Lower leg skin (tissue), 4 donors: Measurements from ENCODE around the gene ALDH3B2. TPM values are rescaled to one million over a fixed set of nuclear protein-coding genes. Genes with fewer than 3 reads are reported as not detected.

ENCODE experiments used
- DNase-seq, 2 donors: peaks; one replicate each; pipeline ENCODE4 v3.0.0-alpha.2; 2019; ENCODE audit warnings: low spot score in 2 of 2
- H3K4me3 ChIP-seq: fragments of 200-600 bp; sonication (generic); 2 replicates; pipeline ENCODE4 v1.5.1; 2017; ENCODE audit warnings: mild to moderate bottlenecking, low read depth; ENCODE audit not compliant: poor library complexity, severe bottlenecking
- CTCF ChIP-seq, 3 donors: fragments of 450-650 bp; IDR thresholded peaks; one replicate each; pipeline ENCODE4 v1.5.1; 2016; ENCODE audit warnings: antibody characterized with exemption in 3 of 3, mild to moderate bottlenecking in 3 of 3, moderate library complexity in 2 of 3
- POLR2A ChIP-seq, 2 donors: fragments of 450-650 bp; IDR thresholded peaks; one replicate each; pipeline ENCODE4 v1.6.1; 2016 to 2017; ENCODE audit warnings: antibody characterized with exemption in 2 of 2, mild to moderate bottlenecking in 1 of 2, moderate library complexity in 1 of 2
- WGBS, 2 donors: methylation state at CpG; one replicate each; pipeline ENCODE4 v1.1.5; 2018; 5-methylcytosine and 5-hydroxymethylcytosine counted together
- intact Hi-C: fragments of 100-400 bp; cut with DNase I; formaldehyde crosslinking; loops from one replicate; pipeline ENCODE4 v1.15.0; 2023; ENCODE audit warnings: low total_unique reads
- total RNA-seq, 4 donors: library from RNA; depleted of rRNA; stranded (reverse); fragments of >200 nt; gene quantifications; one replicate each; pipeline ENCODE4 v1.1.0, GENCODE V29; 2016

The ALDH3B2 gene
- total RNA-seq, 4 donors from 2014 or later = 127 to 221 (median 170) TPM

GRCh38 chr11:67667490-67668191, 6.8 kb downstream of the ALDH3B2 start:
- intact Hi-C loops = no loop called here
- DNase-seq = peak in 1 of 2 donors; percentile 81
- TF ChIP-seq CTCF (IDR thresholded peaks at IDR 0.05) (no peak), POLR2A (IDR thresholded peaks at IDR 0.05) (no peak)
- H3K4me3 ChIP-seq = no peak overlapping the region
- 77 to 79% methylated on average over 24 to 26 of the region's 26 CpGs for WGBS, 2 donors

- WGBS, 2 donors = 60 to 65% methylated on average over 17 to 18 of the region's 20 CpGs
- no peak for TF ChIP-seq POLR2A (IDR thresholded peaks at IDR 0.05)
- no peak for TF ChIP-seq CTCF (IDR thresholded peaks at IDR 0.05)
- H3K4me3 ChIP-seq = no peak overlapping the region
- peak in 1 of 2 donors; percentile 76 for DNase-seq
- intact Hi-C loops = no loop called here
Measured at GRCh38 chr11:67666676-67667489, 7.5 kb downstream of the ALDH3B2 start.

- 72 to 78% methylated on average over 7 to 11 of the region's 11 CpGs for WGBS, 2 donors
- peak in 1 of 2 donors; percentile 74 for DNase-seq
- TF ChIP-seq POLR2A (IDR thresholded peaks at IDR 0.05) = no peak
- no peak for TF ChIP-seq CTCF (IDR thresholded peaks at IDR 0.05)
- no peak overlapping the region for H3K4me3 ChIP-seq
- intact Hi-C loops = no loop called here
Measured at GRCh38 chr11:67666303-67666645, 8.1 kb downstream of the ALDH3B2 start.

- H3K4me3 ChIP-seq = no peak overlapping the region
- DNase-seq = peak in 1 of 2 donors; percentile 82
- WGBS, 2 donors = 75 to 77% methylated on average over 22 to 24 of the region's 24 CpGs
- intact Hi-C loops = no loop called here
- TF ChIP-seq CTCF (IDR thresholded peaks at IDR 0.05) = no peak
- TF ChIP-seq POLR2A (IDR thresholded peaks at IDR 0.05) = no peak
Measured at GRCh38 chr11:67665541-67666302, 8.7 kb downstream of the ALDH3B2 start.

GRCh38 chr11:67664696-67665540, 9.5 kb downstream of the ALDH3B2 start:
- 88 to 89% methylated on average over 31 of the region's 33 CpGs for WGBS, 2 donors
- DNase-seq = peak in 1 of 2 donors; percentile 67
- TF ChIP-seq CTCF (IDR thresholded peaks at IDR 0.05) (no peak), POLR2A (IDR thresholded peaks at IDR 0.05) (no peak)
- H3K4me3 ChIP-seq = no peak overlapping the region
- intact Hi-C loops = no loop called here
